ENCODE data around the gene SPATC1L.

The SPATC1L gene

GRCh38 chr21:46118316-46119143 is 65.7 kb downstream of the SPATC1L start:
- DNase-seq, result no peak

- no peak for DNase-seq
Measured at GRCh38 chr21:46117586-46118315, 66.5 kb downstream of the SPATC1L start.

- DNase-seq, result no peak
Measured at GRCh38 chr21:46116776-46117585, 67.3 kb downstream of the SPATC1L start.

GRCh38 chr21:46116189-46116775 is 68.0 kb downstream of the SPATC1L start:
- DNase-seq, result no peak

GRCh38 chr21:46115441-46116188 is 68.6 kb downstream of the SPATC1L start:
- no peak for DNase-seq

GRCh38 chr21:46114963-46115362 is 69.3 kb downstream of the SPATC1L start:
- no peak for DNase-seq

GRCh38 chr21:46113497-46114176 is 70.6 kb downstream of the SPATC1L start:
- no peak for DNase-seq

GRCh38 chr21:46112725-46113215 is 71.5 kb downstream of the SPATC1L start:
- no peak for DNase-seq

GRCh38 chr21:46111857-46112724 is 72.2 kb downstream of the SPATC1L start:
- DNase-seq, result no peak

- DNase-seq, result no peak
Measured at GRCh38 chr21:46111193-46111571, 73.1 kb downstream of the SPATC1L start.
